CD4-positive, alpha-beta memory T cell (primary cell): ENCODE data around the gene TSC2. TPM values are rescaled to one million over a fixed set of nuclear protein-coding genes. Genes with fewer than 3 reads are reported as not detected.

Source experiments
- CTCF ChIA-PET: fragments of 350-600 bp; sonication (Branson Sonifier 250); formaldehyde crosslinking; loops from one replicate; lab custom pipeline; 2021; ENCODE audit warnings: inconsistent platforms; ENCODE audit not compliant: partially characterized antibody; lab: Charles Lee
- POLR2A ChIA-PET: fragments of 350-600 bp; sonication (Branson Sonifier 250); formaldehyde crosslinking; loops from one replicate; lab custom pipeline; 2021; ENCODE audit not compliant: partially characterized antibody; lab: Charles Lee
- DNase-seq, 5 donors: peaks; one replicate each; pipeline versions ENCODE4 v3.0.0 to v3.0.0-alpha.2; 2020 to 2022; ENCODE audit warnings: mixed read lengths in 1 of 5
- H3K27ac ChIP-seq: one replicate; pipeline ENCODE4 v1.7.0; 2013; ENCODE audit warnings: low read depth, low read length
- H3K27me3 ChIP-seq: 2 replicates; pipeline ENCODE4 v1.7.0; 2013; ENCODE audit warnings: mild to moderate bottlenecking, low read length, moderate library complexity; ENCODE audit not compliant: insufficient read depth
- H3K36me3 ChIP-seq: 2 replicates; pipeline ENCODE4 v1.7.0; 2013; ENCODE audit warnings: mild to moderate bottlenecking, low read length, moderate library complexity; ENCODE audit not compliant: insufficient read depth
- H3K4me1 ChIP-seq: 2 replicates; pipeline ENCODE4 v1.7.0; 2013; ENCODE audit warnings: mild to moderate bottlenecking, low read length, moderate library complexity; ENCODE audit not compliant: insufficient read depth
- H3K4me3 ChIP-seq, 2 donors: one replicate each; pipeline ENCODE4 v1.7.0; 2013; ENCODE audit warnings: low read length in 2 of 2, mild to moderate bottlenecking in 1 of 2
- H3K9me3 ChIP-seq, 2 donors: one replicate each; pipeline ENCODE4 v1.7.0; 2013; ENCODE audit warnings: low read length in 2 of 2, control low read depth in 1 of 2; ENCODE audit not compliant: control insufficient read depth in 1 of 2
- H3K27ac Mint-ChIP-seq, 7 donors: one replicate each; pipeline ENCODE4 v1.8.0; 2020 to 2021; ENCODE audit warnings: mixed read lengths in 7 of 7, mild to moderate bottlenecking in 6 of 7, inconsistent platforms in 3 of 7, moderate library complexity in 3 of 7
- H3K27me3 Mint-ChIP-seq, 2 donors: one replicate each; pipeline ENCODE4 v1.8.0; 2020 to 2021; ENCODE audit warnings: mixed read lengths in 2 of 2
- H3K36me3 Mint-ChIP-seq, 2 donors: one replicate each; pipeline ENCODE4 v1.8.0; 2020 to 2021; ENCODE audit warnings: mixed read lengths in 2 of 2, inconsistent platforms in 1 of 2, mild to moderate bottlenecking in 1 of 2
- H3K4me1 Mint-ChIP-seq, 4 donors: one replicate each; pipeline ENCODE4 v1.8.0; 2020 to 2021; ENCODE audit warnings: mixed read lengths in 4 of 4, mild to moderate bottlenecking in 1 of 4
- H3K4me3 Mint-ChIP-seq, 8 donors: one replicate each; pipeline ENCODE4 v1.8.0; 2020 to 2021; ENCODE audit warnings: mixed read lengths in 8 of 8, mild to moderate bottlenecking in 7 of 8, moderate library complexity in 6 of 8, inconsistent platforms in 3 of 8
- H3K9me3 Mint-ChIP-seq, 8 donors: one replicate each; pipeline ENCODE4 v1.8.0; 2020 to 2021; ENCODE audit warnings: mixed read lengths in 8 of 8, mild to moderate bottlenecking in 5 of 8, inconsistent platforms in 3 of 8, moderate library complexity in 1 of 8
- intact Hi-C: fragments of 100-400 bp; cut with micrococcal nuclease; formaldehyde crosslinking; loops from one replicate; pipeline ENCODE4 v1.15.1; 2023
- polyA plus RNA-seq, 2 donors: library from polyadenylated mRNA; unstranded; fragments of 300-500 nt; fragmentation: Illumina TruSeq; gene quantifications; one replicate each; pipeline ENCODE4 v1.2.3, GENCODE V29; 2021
- total RNA-seq, 2 experiments: library from RNA; stranded (reverse); gene quantifications; one replicate each; pipeline ENCODE4 v1.2.3, GENCODE V29; 2021

TSC2 gene
- total and polyA plus RNA-seq, 4 experiments from 2014 or later, result 20.7 to 177 (median 104) TPM

GRCh38 chr16:2040041-2040786, 7.6 kb upstream of the TSC2 start:
- Histone ChIP-seq H3K27me3 (no peaks in the 10 kb centered on the region), H3K4me3 (no peak overlapping the region), H3K4me1 (no peaks in the 10 kb centered on the region), H3K36me3 (no peaks in the 10 kb centered on the region), H3K9me3 (no peaks in the 10 kb centered on the region), H3K27ac (no peak overlapping the region)
- no peak overlapping the region for H3K4me3 Mint-ChIP-seq
- no peaks in the 10 kb centered on the region for H3K27me3 Mint-ChIP-seq
- ChIA-PET POLR2A (no interaction called here), CTCF (interaction anchor here (1.5 to 1.6 kb wide), 2 partner anchors 8 to 100 kb away, joined by 5 read pairs; partner anchors contain the start of genes NTHL1 and TSC2)
- intact Hi-C loops, result no loop called here
- H3K4me1 Mint-ChIP-seq, result peaks cover 0 to 1% (median 0%) of the 10 kb centered on the region in 4 donors
- no peaks in the 10 kb centered on the region for H3K9me3 Mint-ChIP-seq
- no peak overlapping the region for H3K27ac Mint-ChIP-seq
- no peaks in the 10 kb centered on the region for H3K36me3 Mint-ChIP-seq
- DNase-seq, result no peak

- no peaks in the 10 kb centered on the region for H3K27me3 Mint-ChIP-seq
- no peak overlapping the region for H3K4me3 Mint-ChIP-seq
- ChIA-PET CTCF (interaction anchor here (1.5 kb wide), 1 partner anchor 99 kb away, joined by 5 read pairs; no protein-coding TSS in a partner anchor), POLR2A (interaction anchor here (0.7 to 1.2 kb wide), 2 partner anchors 114 to 544 kb away, joined by 3 read pairs; partner anchors contain the start of gene TRAF7)
- H3K4me1 Mint-ChIP-seq, result peaks cover 0 to 1% (median 0%) of the 10 kb centered on the region in 4 donors
- Histone ChIP-seq H3K4me1 (no peaks in the 10 kb centered on the region), H3K36me3 (no peaks in the 10 kb centered on the region), H3K9me3 (no peaks in the 10 kb centered on the region), H3K27ac (no peak overlapping the region), H3K4me3 (no peak overlapping the region), H3K27me3 (no peaks in the 10 kb centered on the region)
- no peaks in the 10 kb centered on the region for H3K36me3 Mint-ChIP-seq
- H3K9me3 Mint-ChIP-seq, result no peaks in the 10 kb centered on the region
- intact Hi-C loops, result no loop called here
- H3K27ac Mint-ChIP-seq, result no peak overlapping the region
- no peak for DNase-seq
Observed at GRCh38 chr16:2040787-2041522, 6.8 kb upstream of the TSC2 start.

GRCh38 chr16:2042171-2042985, 5.4 kb upstream of the TSC2 start:
- ChIA-PET POLR2A (interaction anchor here (1.2 kb wide), 1 partner anchor 113 kb away, joined by 3 read pairs; the partner anchor contains the start of gene TRAF7), CTCF (interaction anchor here (1.5 kb wide), 1 partner anchor 98 kb away, joined by 5 read pairs; no protein-coding TSS in a partner anchor)
- Mint-ChIP-seq H3K9me3 (no peaks in the 10 kb centered on the region), H3K4me1 (peaks cover 5 to 13% (median 9%) of the 10 kb centered on the region in 4 donors), H3K4me3 (no peak overlapping the region), H3K36me3 (peaks cover 0 to 2% of the 10 kb centered on the region in 2 donors), H3K27me3 (no peaks in the 10 kb centered on the region), H3K27ac (no peak overlapping the region)
- no peak for DNase-seq
- no peaks in the 10 kb centered on the region for H3K36me3 ChIP-seq
- H3K4me3 ChIP-seq, result no peak overlapping the region
- no peak overlapping the region for H3K27ac ChIP-seq
- intact Hi-C loops, result no loop called here
- H3K9me3 ChIP-seq, result no peaks in the 10 kb centered on the region
- H3K27me3 ChIP-seq, result no peaks in the 10 kb centered on the region
- H3K4me1 ChIP-seq, result peaks cover 13% of the 10 kb centered on the region

- no peak overlapping the region for H3K4me3 Mint-ChIP-seq
- H3K36me3 Mint-ChIP-seq, result peaks cover 0 to 2% of the 10 kb centered on the region in 2 donors
- intact Hi-C loops, result no loop called here
- Histone ChIP-seq H3K4me3 (no peak overlapping the region), H3K27ac (no peak overlapping the region), H3K27me3 (no peaks in the 10 kb centered on the region), H3K36me3 (no peaks in the 10 kb centered on the region), H3K4me1 (peaks cover 13% of the 10 kb centered on the region), H3K9me3 (no peaks in the 10 kb centered on the region)
- DNase-seq, result no peak
- no peak overlapping the region for H3K27ac Mint-ChIP-seq
- H3K27me3 Mint-ChIP-seq, result no peaks in the 10 kb centered on the region
- ChIA-PET POLR2A (no interaction called here), CTCF (no interaction called here)
- H3K9me3 Mint-ChIP-seq, result no peaks in the 10 kb centered on the region
- H3K4me1 Mint-ChIP-seq, result peaks cover 5 to 14% (median 10%) of the 10 kb centered on the region in 4 donors
Observed at GRCh38 chr16:2042986-2043666, 4.7 kb upstream of the TSC2 start.

GRCh38 chr16:2043667-2044451, 3.9 kb upstream of the TSC2 start:
- no peaks in the 10 kb centered on the region for H3K27me3 ChIP-seq
- H3K4me1 Mint-ChIP-seq, result peaks cover 11 to 21% (median 16%) of the 10 kb centered on the region in 4 donors
- ChIA-PET POLR2A (no interaction called here), CTCF (no interaction called here)
- H3K27ac Mint-ChIP-seq, result no peak overlapping the region
- no peak overlapping the region for H3K4me3 Mint-ChIP-seq
- no peaks in the 10 kb centered on the region for H3K9me3 Mint-ChIP-seq
- no peaks in the 10 kb centered on the region for H3K27me3 Mint-ChIP-seq
- H3K9me3 ChIP-seq, result no peaks in the 10 kb centered on the region
- H3K36me3 Mint-ChIP-seq, result peaks cover 0 to 5% of the 10 kb centered on the region in 2 donors
- H3K4me3 ChIP-seq, result no peak overlapping the region
- no peak overlapping the region for H3K27ac ChIP-seq
- no peak for DNase-seq
- intact Hi-C loops, result no loop called here
- no peaks in the 10 kb centered on the region for H3K36me3 ChIP-seq
- H3K4me1 ChIP-seq, result peaks cover 19% of the 10 kb centered on the region

GRCh38 chr16:2044541-2044940, 3.2 kb upstream of the TSC2 start:
- Histone ChIP-seq H3K4me3 (no peak overlapping the region), H3K27ac (no peak overlapping the region), H3K9me3 (no peaks in the 10 kb centered on the region), H3K27me3 (no peaks in the 10 kb centered on the region), H3K36me3 (no peaks in the 10 kb centered on the region), H3K4me1 (peaks cover 24% of the 10 kb centered on the region)
- Mint-ChIP-seq H3K27ac (no peak overlapping the region), H3K4me3 (no peak overlapping the region), H3K27me3 (no peaks in the 10 kb centered on the region), H3K36me3 (peaks cover 0 to 5% of the 10 kb centered on the region in 2 donors), H3K4me1 (peaks cover 11 to 27% (median 17%) of the 10 kb centered on the region in 4 donors), H3K9me3 (no peaks in the 10 kb centered on the region)
- ChIA-PET CTCF (no interaction called here), POLR2A (no interaction called here)
- no peak for DNase-seq
- intact Hi-C loops, result no loop called here
